Fibroblast of skin of scalp (primary cell): ENCODE measurements around the gene DHDH.
"Not testable (repeated sequence)": the region's sequence is repeated elsewhere in the genome, so short reads cannot be mapped to it uniquely, and the experiment has no call there.

ENCODE experiments used
- DNase-seq: peaks from one replicate; pipeline ENCODE4 v3.0.0-alpha.2; 2013

DHDH gene

GRCh38 chr19:48918071-48918470 is 15.4 kb upstream of the DHDH start:
- DNase-seq, result no peak

GRCh38 chr19:48918801-48919247 is 14.7 kb upstream of the DHDH start:
- DNase-seq, result peak; percentile 23

DNA sequence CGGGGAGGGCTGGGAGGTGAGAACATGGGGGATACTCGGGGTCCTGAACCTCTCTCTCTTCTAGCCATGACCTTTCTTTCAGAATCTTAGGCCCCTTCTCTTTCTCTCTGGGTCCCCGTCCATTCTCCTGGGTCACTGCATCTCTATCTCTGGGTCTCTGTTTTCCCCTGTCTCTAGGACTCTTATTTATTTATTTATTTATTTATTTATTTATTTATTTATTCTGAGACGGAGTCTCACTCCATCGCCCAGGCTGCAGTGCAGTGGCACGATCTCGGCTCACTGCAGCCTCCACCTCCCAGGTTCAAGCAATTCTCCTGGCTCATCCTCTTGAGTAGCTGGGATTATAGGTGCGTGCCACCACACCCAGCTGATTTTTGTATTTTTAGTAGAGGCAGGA is 14.2 kb upstream of the DHDH start:
- DNase-seq, result not testable (repeated sequence)

DNA sequence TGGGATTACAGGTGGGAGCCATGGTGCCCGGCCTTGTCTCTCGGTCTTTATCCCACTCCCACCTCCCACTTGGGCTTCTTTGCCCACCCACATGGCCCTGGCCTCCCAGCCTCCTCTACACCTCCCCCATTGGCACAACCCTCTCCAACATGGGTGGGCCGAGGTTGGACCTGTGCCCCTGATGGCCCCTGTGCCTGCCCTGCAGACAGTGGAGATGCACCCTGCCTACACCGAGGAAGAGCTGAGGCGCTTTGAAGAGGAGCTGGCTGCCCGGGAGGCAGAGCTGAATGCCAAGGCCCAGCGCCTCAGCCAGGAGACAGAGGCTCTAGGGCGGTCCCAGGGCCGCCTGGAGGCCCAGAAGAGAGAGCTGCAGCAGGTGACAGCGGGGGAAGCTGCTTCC is 12.6 kb upstream of the DHDH start:
- no peak for DNase-seq

DNA sequence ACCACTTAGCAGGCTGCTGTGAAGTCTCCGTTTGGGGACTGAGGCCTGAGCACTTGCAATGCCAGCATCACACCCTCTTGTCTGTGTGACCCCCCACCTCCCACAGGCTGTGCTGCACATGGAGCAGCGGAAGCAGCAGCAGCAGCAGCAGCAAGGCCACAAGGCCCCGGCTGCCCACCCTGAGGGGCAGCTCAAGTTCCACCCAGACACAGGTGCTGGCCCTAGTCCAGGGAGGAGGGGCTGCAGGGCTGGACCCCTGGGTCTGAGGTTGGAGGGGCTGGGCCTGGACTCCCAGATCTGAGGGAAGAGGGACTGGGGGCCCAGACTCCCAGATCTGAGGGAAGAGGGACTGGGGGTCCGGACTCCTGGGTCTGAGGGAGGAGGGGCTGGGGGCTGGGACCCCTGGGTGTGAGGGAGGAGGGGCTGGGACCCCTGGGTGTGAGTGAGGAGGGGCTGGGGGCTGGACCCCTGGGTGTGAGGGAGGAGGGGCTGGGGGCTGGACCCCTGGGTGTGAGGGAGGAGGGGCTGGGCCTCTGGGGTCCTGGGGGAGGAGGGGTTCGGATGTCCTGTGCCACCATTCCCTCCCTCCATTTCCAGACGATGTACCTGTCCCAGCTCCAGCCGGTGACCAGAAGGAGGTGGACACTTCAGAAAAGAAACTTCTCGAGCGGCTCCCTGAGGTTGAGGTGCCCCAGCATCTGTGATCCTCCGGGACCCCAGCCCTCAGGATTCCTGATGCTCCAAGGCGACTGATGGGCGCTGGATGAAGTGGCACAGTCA is 11.6 kb upstream of the DHDH start:
- DNase-seq, result no peak

- DNase-seq, result no peak
Observed at GRCh38 chr19:48922548-48923490, 10.7 kb upstream of the DHDH start.

DNA sequence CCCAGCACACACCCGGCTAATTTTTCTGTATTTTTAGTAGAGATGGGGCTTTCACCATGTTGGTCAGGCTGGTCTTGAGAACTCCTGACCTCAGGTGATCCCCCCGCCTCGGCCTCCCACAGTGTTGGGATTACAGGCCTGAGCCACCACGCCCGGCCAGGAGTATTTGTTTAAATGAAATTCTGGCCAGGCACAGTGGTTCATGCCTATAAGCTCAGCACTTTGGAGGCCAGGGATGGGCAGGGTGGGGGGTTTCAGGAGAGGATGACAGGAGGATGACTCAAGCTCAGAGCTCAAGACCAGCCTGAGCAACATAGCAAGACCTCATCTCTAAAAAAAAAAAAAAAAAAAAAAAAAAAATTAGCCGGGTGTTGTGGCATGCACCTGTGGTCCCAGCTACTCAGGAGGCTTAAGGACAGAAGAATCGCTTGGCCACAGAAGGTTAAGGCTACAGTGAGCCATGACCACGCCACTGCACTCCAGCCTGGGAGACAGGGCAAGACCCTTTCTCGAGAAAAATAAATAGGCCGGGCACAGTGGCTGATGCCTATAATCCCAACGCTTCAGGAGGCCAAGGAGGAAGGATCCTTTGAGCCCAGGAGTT is 8.2 kb upstream of the DHDH start:
- peak; percentile 73 for DNase-seq

GRCh38 chr19:48925890-48926289 is 7.6 kb upstream of the DHDH start:
- not testable (repeated sequence) for DNase-seq

GRCh38 chr19:48926909-48927308 is 6.6 kb upstream of the DHDH start:
- peak; percentile 89 for DNase-seq

GRCh38 chr19:48927692-48928091 is 5.8 kb upstream of the DHDH start:
- not testable (repeated sequence) for DNase-seq

GRCh38 chr19:48928164-48929025 is 5.1 kb upstream of the DHDH start:
- no peak for DNase-seq

GRCh38 chr19:48934837-48935236 is 1.3 kb downstream of the DHDH start:
- DNase-seq, result no peak

DNA sequence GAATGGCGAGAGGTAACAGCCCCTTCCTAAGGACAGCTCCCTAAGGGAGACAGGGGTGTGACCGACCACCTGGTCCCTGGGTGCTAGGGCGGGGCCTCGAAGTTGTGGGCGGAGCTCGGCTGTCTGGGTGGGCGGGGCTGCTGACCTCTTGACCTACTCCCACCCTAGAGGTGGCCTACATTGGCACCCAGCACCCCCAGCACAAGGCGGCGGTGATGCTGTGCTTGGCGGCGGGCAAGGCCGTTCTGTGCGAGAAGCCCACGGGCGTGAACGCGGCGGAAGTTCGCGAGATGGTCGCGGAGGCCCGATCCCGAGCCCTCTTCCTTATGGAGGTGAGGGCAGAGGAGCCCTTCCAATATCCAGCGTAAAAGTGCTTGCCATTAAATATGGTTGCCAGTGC is 2.4 kb downstream of the DHDH start:
- DNase-seq, result no peak

DNA sequence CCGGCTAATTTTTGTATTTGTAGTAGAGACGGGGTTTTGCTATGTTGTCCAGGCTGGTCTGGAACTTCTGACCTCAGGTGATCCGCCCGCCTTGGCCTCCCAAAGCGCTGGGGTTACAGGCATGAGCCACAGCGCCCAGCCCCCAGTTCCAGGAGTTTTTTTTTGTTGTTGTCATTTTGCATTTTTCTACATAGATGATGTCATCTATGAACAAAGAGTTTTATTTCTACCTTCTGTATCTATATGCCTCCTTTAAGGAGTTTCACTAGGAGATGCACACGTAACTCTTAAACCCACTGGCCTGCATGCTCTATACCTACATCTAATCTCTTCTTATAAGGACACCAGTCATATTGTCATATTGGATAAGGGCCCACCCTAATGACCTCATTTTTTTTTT is 4.8 kb downstream of the DHDH start:
- DNase-seq, result no peak

DNA sequence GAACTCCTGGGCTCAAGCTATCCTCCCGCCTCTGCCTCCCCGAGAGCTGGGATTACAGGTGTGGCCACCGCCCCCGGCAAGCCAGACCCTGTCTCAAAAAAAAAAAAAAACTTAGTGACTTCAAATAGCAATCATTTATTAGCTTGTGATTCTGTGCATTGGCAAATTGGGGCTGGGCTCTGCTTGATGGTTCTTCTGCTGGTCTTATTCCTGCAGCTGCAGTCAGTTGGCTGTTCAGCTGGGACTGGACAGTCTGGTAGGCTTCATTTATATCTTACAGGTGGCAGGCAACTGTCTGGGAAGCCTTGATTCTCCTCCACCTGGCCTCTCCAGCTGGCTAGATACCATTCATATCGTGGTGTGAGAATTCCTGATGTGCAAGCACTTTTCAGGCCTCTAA is 7.4 kb downstream of the DHDH start:
- no peak for DNase-seq

DNA sequence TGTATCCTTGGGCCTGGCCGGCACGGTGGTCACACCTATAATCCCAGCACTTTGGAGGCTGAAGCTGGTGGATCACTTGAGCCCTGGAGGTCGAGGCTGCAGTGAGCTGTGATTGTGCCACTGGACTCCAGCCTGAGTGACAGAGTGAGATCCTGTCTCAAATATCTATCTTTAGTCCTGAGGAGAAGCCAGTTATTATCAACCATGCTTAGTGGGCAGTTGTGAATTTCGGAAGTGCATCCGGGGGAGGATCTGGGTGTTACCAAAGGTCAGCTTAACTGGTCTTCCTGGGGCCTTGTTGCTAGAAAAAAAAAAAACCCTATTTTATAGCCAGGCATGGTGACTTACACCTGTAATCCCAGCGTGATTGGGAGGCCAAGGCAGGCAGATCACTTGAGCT is 9.6 kb downstream of the DHDH start:
- DNase-seq, result no peak

DNA sequence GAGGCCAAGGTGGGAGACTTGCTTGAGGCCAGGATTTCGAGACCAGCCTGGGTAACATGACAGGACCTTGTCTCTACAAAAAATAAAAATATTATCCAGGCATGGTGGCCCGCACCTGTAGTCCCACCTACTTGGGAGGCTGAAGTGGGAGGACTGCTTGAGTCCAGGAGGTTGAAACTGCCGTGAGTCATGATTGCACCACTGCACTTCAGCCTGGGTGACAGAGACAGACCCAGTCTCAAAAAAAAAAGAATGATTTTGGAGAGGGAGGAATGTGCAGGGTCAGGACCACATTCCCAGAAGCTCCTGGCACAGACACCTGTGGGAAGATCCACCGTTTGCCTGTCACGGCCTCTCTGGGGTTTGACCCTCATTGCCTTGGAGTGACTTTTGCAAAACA is 11.9 kb downstream of the DHDH start:
- no peak for DNase-seq

DNA sequence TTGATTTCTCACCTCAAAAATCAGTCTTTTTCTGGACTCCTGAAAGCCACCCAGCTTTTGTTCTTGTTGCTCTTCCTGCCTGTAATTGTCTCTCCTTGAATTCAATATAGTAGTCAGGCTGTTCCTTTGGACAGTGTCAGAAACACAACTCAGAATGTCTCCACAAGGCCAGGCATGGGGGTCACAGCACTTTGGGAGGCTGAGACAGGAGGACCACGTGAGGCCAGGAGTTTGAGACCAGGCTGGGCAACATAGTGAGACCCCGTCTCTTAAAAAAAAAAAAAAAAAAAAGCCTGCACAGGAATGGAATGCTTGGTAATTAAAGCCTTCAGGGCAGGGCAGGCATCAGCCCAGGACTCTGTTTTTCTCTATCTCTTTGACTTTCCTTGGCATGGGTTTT is 12.3 kb downstream of the DHDH start:
- DNase-seq, result no peak

GRCh38 chr19:48946463-48947257 is 13.2 kb downstream of the DHDH start:
- DNase-seq, result no peak

- DNase-seq, result no peak
Observed at GRCh38 chr19:48947258-48947542, 13.7 kb downstream of the DHDH start.

DNA sequence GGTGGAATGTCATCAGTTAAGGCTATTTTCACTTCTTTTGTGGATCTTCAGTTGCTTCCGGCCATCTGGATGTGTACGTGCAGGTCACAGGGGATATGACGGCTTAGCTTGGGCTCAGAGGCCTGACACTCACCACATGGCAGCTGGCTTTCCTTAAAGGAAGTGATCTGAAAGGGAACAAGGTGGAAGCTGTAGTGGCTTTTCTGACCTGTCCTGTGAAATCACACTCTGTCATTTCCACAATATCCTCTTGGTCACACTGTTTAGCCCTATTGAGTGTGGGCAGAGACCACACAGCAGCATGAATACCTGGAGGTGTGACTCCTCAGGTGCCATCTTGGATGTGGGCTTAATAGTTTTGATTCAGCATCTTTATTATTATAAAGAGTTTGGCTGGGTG is 16.7 kb downstream of the DHDH start:
- DNase-seq, result no peak
